IMR-90 (cell line): ENCODE data around the gene APC. TPM values are rescaled to one million over a fixed set of nuclear protein-coding genes. Genes with fewer than 3 reads are reported as not detected.

Experiments
- ATAC-seq: fragments of 200-7000 bp; cut with Tn5 transposase; 2 replicates; pipeline ENCODE4 v1.9.1; 2020; ENCODE audit warnings: low read depth, mild to moderate bottlenecking, moderate library complexity
- BruUV-seq: library from RNA; stranded (reverse); fragments of 400-500 nt; replicated peaks from 2 replicates; lab custom pipeline; 2021; lab: Mats Ljungman, UMichigan
- CTCF ChIA-PET: fragments of 300-600 bp; formaldehyde crosslinking; extraction: SDS; loops from one replicate; lab custom pipeline; 2021; ENCODE audit warnings: antibody characterized with exemption; lab: Yijun Ruan, JAX
- POLR2A ChIA-PET: fragments of 300-600 bp; sonication (Branson Sonifier 250); formaldehyde crosslinking; loops from one replicate; lab custom pipeline; 2022; ENCODE audit warnings: antibody characterized with exemption; ENCODE audit not compliant: unreplicated experiment; lab: Charles Lee
- DNase-seq: peaks from one replicate; pipeline ENCODE4 v3.0.0; 2013
- H2AFZ ChIP-seq: replicated peaks from 2 replicates; pipeline ENCODE3; 2013; ENCODE audit warnings: low read length, mild to moderate bottlenecking; ENCODE audit not compliant: poor library complexity
- H2AK5ac ChIP-seq: 2 replicates; pipeline ENCODE4 v1.6.1; 2013; ENCODE audit warnings: low read depth, low read length, inconsistent platforms
- H2AK9ac ChIP-seq: replicated peaks from 2 replicates; pipeline ENCODE3; 2013; ENCODE audit warnings: mild to moderate bottlenecking, low read depth, low read length, moderate library complexity; ENCODE audit not compliant: poor library complexity
- H2BK120ac ChIP-seq: 2 replicates; pipeline ENCODE4 v1.6.1; 2013; ENCODE audit warnings: low read depth, low read length, inconsistent platforms
- H2BK15ac ChIP-seq: 3 replicates; pipeline ENCODE4 v1.6.1; 2013; ENCODE audit warnings: low read depth, low read length, inconsistent platforms
- H2BK20ac ChIP-seq: 2 replicates; pipeline ENCODE4 v1.6.1; 2013; ENCODE audit warnings: low read depth, mild to moderate bottlenecking, inconsistent platforms, low read length, moderate library complexity
- H2BK5ac ChIP-seq: 2 replicates; pipeline ENCODE4 v1.6.1; 2013; ENCODE audit warnings: mild to moderate bottlenecking, low read depth, low read length, inconsistent platforms; ENCODE audit not compliant: poor library complexity, severe bottlenecking
- H3K14ac ChIP-seq: replicated peaks from 2 replicates; pipeline ENCODE4 v1.6.1; 2013; ENCODE audit warnings: low read depth, low read length, inconsistent platforms
- H3K18ac ChIP-seq: 2 replicates; pipeline ENCODE4 v1.6.1; 2013; ENCODE audit warnings: low read depth, low read length, control low read depth
- H3K23ac ChIP-seq: 2 replicates; pipeline ENCODE4 v1.6.1; 2013; ENCODE audit warnings: low read depth, low read length, inconsistent platforms
- H3K27ac ChIP-seq: 2 replicates; pipeline ENCODE4 v1.5.1; 2013; ENCODE audit warnings: mild to moderate bottlenecking, control low read depth, low read length; ENCODE audit not compliant: insufficient read depth
- H3K27me3 ChIP-seq: 2 replicates; pipeline ENCODE4 v1.6.1; 2013; ENCODE audit warnings: low read length; ENCODE audit not compliant: control insufficient read depth, insufficient read depth
- H3K36me3 ChIP-seq: 2 replicates; pipeline ENCODE4 v1.6.1; 2013; ENCODE audit warnings: low read length, mixed read lengths; ENCODE audit not compliant: control insufficient read depth, insufficient read depth
- H3K4ac ChIP-seq: 2 replicates; pipeline ENCODE4 v1.6.1; 2013; ENCODE audit warnings: low read depth, low read length, inconsistent platforms
- H3K4me1 ChIP-seq: 2 replicates; pipeline ENCODE4 v1.6.1; 2013; ENCODE audit warnings: low read length, mixed read lengths; ENCODE audit not compliant: control insufficient read depth, insufficient read depth
- H3K4me2 ChIP-seq: 2 replicates; pipeline ENCODE4 v1.6.1; 2013; ENCODE audit warnings: low read depth, mild to moderate bottlenecking, control low read depth, low read length, moderate library complexity
- H3K4me3 ChIP-seq: 2 replicates; pipeline ENCODE4 v1.5.1; 2013; ENCODE audit warnings: low read depth, mild to moderate bottlenecking, control low read depth, low read length, moderate library complexity; ENCODE audit not compliant: insufficient read depth
- H3K56ac ChIP-seq: 2 replicates; pipeline ENCODE4 v1.6.1; 2013; ENCODE audit warnings: low read length, inconsistent platforms; ENCODE audit not compliant: insufficient read depth; ENCODE audit errors: extremely low read depth
- H3K79me1 ChIP-seq, 2 experiments: 2 replicates each; pipeline ENCODE4 v1.6.1; 2013; ENCODE audit warnings: low read length in 2 of 2, inconsistent platforms in 1 of 2, low read depth in 1 of 2
- H3K9ac ChIP-seq: 2 replicates; pipeline ENCODE4 v1.6.1; 2013; ENCODE audit warnings: low read depth, low read length, control low read depth
- H3K9me1 ChIP-seq: 2 replicates; pipeline ENCODE4 v1.6.1; 2013; ENCODE audit warnings: low read length, inconsistent platforms; ENCODE audit not compliant: insufficient read depth
- H3K9me3 ChIP-seq: 2 replicates; pipeline ENCODE4 v1.6.1; 2013; ENCODE audit warnings: low read length; ENCODE audit not compliant: control insufficient read depth, insufficient read depth
- H4K20me1 ChIP-seq: 2 replicates; pipeline ENCODE4 v1.6.1; 2013; ENCODE audit warnings: low read length, inconsistent platforms; ENCODE audit not compliant: insufficient read depth
- H4K5ac ChIP-seq: 2 replicates; pipeline ENCODE4 v1.6.1; 2013; ENCODE audit warnings: mild to moderate bottlenecking, low read depth, low read length, control low read depth
- H4K8ac ChIP-seq, 2 experiments: 2 replicates each; pipeline ENCODE4 v1.6.1; 2013; ENCODE audit warnings: low read depth in 2 of 2, low read length in 2 of 2, control low read depth in 1 of 2, inconsistent platforms in 1 of 2
- H4K91ac ChIP-seq: 2 replicates; pipeline ENCODE4 v1.6.1; 2013; ENCODE audit warnings: low read depth, low read length, inconsistent platforms; ENCODE audit not compliant: insufficient read depth
- BHLHE40 ChIP-seq: fragments of 150-350 bp; IDR thresholded peaks from 2 replicates; pipeline ENCODE4 v1.6.1; 2016; ENCODE audit warnings: mild to moderate bottlenecking, low read depth, low read length
- CEBPB ChIP-seq: IDR thresholded peaks from 2 replicates; pipeline ENCODE4 v1.6.1; 2012; ENCODE audit warnings: low read depth, low read length, improper control_type of control experiment
- CHD1 ChIP-seq: IDR thresholded peaks from 2 replicates; pipeline ENCODE4 v1.6.1; 2012; ENCODE audit warnings: low read depth, low read length, improper control_type of control experiment
- CTCF ChIP-seq: conservative IDR thresholded peaks from 2 replicates; pipeline ENCODE4 v1.5.1; 2012; ENCODE audit warnings: mild to moderate bottlenecking, low read depth, low read length, improper control_type of control experiment
- FOS ChIP-seq: fragments of 150-350 bp; IDR thresholded peaks from 2 replicates; pipeline ENCODE4 v1.6.1; 2016; ENCODE audit warnings: low read depth, low read length
- MAFK ChIP-seq: IDR thresholded peaks from 2 replicates; pipeline ENCODE4 v1.6.1; 2012; ENCODE audit warnings: low read depth, low read length, improper control_type of control experiment
- MXI1 ChIP-seq: IDR thresholded peaks from 2 replicates; pipeline ENCODE4 v1.6.1; 2012; ENCODE audit warnings: low read depth, mild to moderate bottlenecking, low read length, moderate library complexity, borderline replicate concordance
- NFE2L2 ChIP-seq: fragments of 150-350 bp; IDR thresholded peaks from 2 replicates; pipeline ENCODE4 v1.6.1; 2016; ENCODE audit warnings: low read depth, mild to moderate bottlenecking, low read length
- POLR2A ChIP-seq: IDR thresholded peaks from 2 replicates; pipeline ENCODE4 v1.6.1; 2012; ENCODE audit warnings: mild to moderate bottlenecking, low read depth, low read length
- RAD21 ChIP-seq: IDR thresholded peaks from 2 replicates; pipeline ENCODE4 v1.6.1; 2012; ENCODE audit warnings: low read length, improper control_type of control experiment
- RCOR1 ChIP-seq: IDR thresholded peaks from 2 replicates; pipeline ENCODE4 v1.6.1; 2012; ENCODE audit warnings: mild to moderate bottlenecking, low read length, improper control_type of control experiment; ENCODE audit not compliant: insufficient replicate concordance
- RFX5 ChIP-seq: IDR thresholded peaks from 2 replicates; pipeline ENCODE4 v1.8.0; 2012; ENCODE audit warnings: low read depth, mild to moderate bottlenecking, low read length, moderate library complexity
- SMC3 ChIP-seq: fragments of 150-350 bp; IDR thresholded peaks from 2 replicates; pipeline ENCODE4 v1.6.1; 2016; ENCODE audit warnings: low read depth, mild to moderate bottlenecking, antibody characterized with exemption, low read length, moderate library complexity
- USF2 ChIP-seq: fragments of 150-350 bp; IDR thresholded peaks from 2 replicates; pipeline ENCODE4 v1.6.1; 2017; ENCODE audit warnings: mild to moderate bottlenecking, antibody characterized with exemption, low read length, low read depth
- WGBS, 2 experiments: methylation state at CpG; one replicate each; pipeline versions ENCODE4 v1.1.5 to v1.1.7; 2013; ENCODE audit warnings: missing lambda C conversion rate in 2 of 2; ENCODE audit not compliant: insufficient read length in 1 of 2; ENCODE audit errors: extremely low coverage in 2 of 2; 5-methylcytosine and 5-hydroxymethylcytosine counted together
- dilution Hi-C: fragments of 300-500 bp; cut with HindIII; formaldehyde crosslinking; loops from one replicate; pipeline ENCODE4 v1.14.3; 2018; ENCODE audit warnings: low sequenced_read_pairs; ENCODE audit not compliant: unreplicated experiment
- in situ Hi-C: fragments of 300-500 bp; cut with MboI; formaldehyde crosslinking; loops from 3 replicates; pipeline ENCODE4 v1.14.3; 2019; ENCODE audit warnings: low sequenced_read_pairs, inconsistent platforms, mixed read lengths
- intact Hi-C: fragments of 100-400 bp; cut with micrococcal nuclease; formaldehyde crosslinking; loops from 2 replicates; pipeline ENCODE4 v1.10.0; 2022
- polyA plus RNA-seq, 3 experiments: library from polyadenylated mRNA; depleted of rRNA; stranded (reverse); fragments of >200 nt; gene quantifications; 2 replicates each; pipeline ENCODE4 v1.2.3, GENCODE V29; 2012; ENCODE audit warnings: low replicate concordance in 1 of 3
- total RNA-seq: library from RNA; depleted of rRNA; stranded (reverse); fragments of >200 nt; gene quantifications from 2 replicates; pipeline ENCODE4 v1.2.3, GENCODE V29; 2012

APC gene
- total and polyA plus RNA-seq, 2 of the 4 experiments (the other 2 are of a cell fraction): 7.3 to 58.4 TPM

- H3K4me3 ChIP-seq: no peak overlapping the region
- no TSS peak for BruUV-seq
- ATAC-seq: no peak
- no peak overlapping the region for H4K8ac ChIP-seq
- H4K20me1 ChIP-seq: peaks cover 4% of the 10 kb centered on the region; the same call in 1 of the 2 replicates
- ChIA-PET POLR2A (no interaction called here), CTCF (interaction anchor here (0.7 kb wide), 1 partner anchor 84 kb away, joined by 5 read pairs; no protein-coding TSS in a partner anchor)
- TF ChIP-seq RAD21: no peak
- TF ChIP-seq USF2: no peak
- TF ChIP-seq FOS: no peak
- no peak for TF ChIP-seq SMC3
- no peak for TF ChIP-seq CEBPB
- TF ChIP-seq NFE2L2: no peak
- no peak for TF ChIP-seq CTCF
- no peak for TF ChIP-seq POLR2A
- no peak for TF ChIP-seq MAFK
- no peak for TF ChIP-seq MXI1
- no peak for TF ChIP-seq RCOR1
- TF ChIP-seq BHLHE40: no peak
- no peak for TF ChIP-seq CHD1
- TF ChIP-seq RFX5: no peak
- H2BK15ac ChIP-seq: no peak overlapping the region
- no peak overlapping the region for H3K4ac ChIP-seq
- dilution Hi-C loops: no loop called here
- H3K27me3 ChIP-seq: no peaks in the 10 kb centered on the region
- no peak overlapping the region for H3K9ac ChIP-seq
- H2BK20ac ChIP-seq: no peak overlapping the region
- no peak overlapping the region for H4K91ac ChIP-seq
- no peaks in the 10 kb centered on the region for H3K9me3 ChIP-seq
- H3K9me1 ChIP-seq: no peaks in the 10 kb centered on the region
- no peak overlapping the region for H3K27ac ChIP-seq
- H2AFZ ChIP-seq: no peak overlapping the region
- H3K4me2 ChIP-seq: no peak overlapping the region
- H2AK5ac ChIP-seq: no peak overlapping the region
- H3K18ac ChIP-seq: no peak overlapping the region
- no peak overlapping the region for H3K23ac ChIP-seq
- H3K56ac ChIP-seq: no peak overlapping the region
- no peak overlapping the region for H2BK5ac ChIP-seq
- H3K79me1 ChIP-seq: peaks cover 19 to 47% of the 10 kb centered on the region in 2 experiments
- no peak overlapping the region for H2AK9ac ChIP-seq
- H2BK120ac ChIP-seq: no peak overlapping the region
- in situ Hi-C loops: no loop called here
- intact Hi-C loops: no loop called here
- peaks cover 7% of the 10 kb centered on the region for H3K4me1 ChIP-seq
- WGBS, 2 experiments: no CpG with 5 or more reads among the region's 3 CpGs
- no peaks in the 10 kb centered on the region for H3K36me3 ChIP-seq
- H4K5ac ChIP-seq: no peak overlapping the region
- no peak for DNase-seq
- no peak overlapping the region for H3K14ac ChIP-seq
Observed at GRCh38 chr5:112734597-112734996, 3.1 kb upstream of the APC start.
